LHCN-M2 (cell line): ENCODE measurements around the gene NECTIN4. TPM values are rescaled to one million over a fixed set of nuclear protein-coding genes. Genes with fewer than 3 reads are reported as not detected.
"Not testable (repeated sequence)": the region's sequence is repeated elsewhere in the genome, so short reads cannot be mapped to it uniquely, and the experiment has no call there.

Source experiments
- DNase-seq: peaks from one replicate; pipeline ENCODE4 v3.0.0-alpha.2; 2012; ENCODE audit warnings: low read depth
- total RNA-seq: library from RNA; depleted of rRNA; stranded (reverse); fragments of >200 nt; gene quantifications from 2 replicates; pipeline ENCODE4 v1.2.3, GENCODE V29; 2014

NECTIN4 gene
- total RNA-seq, 1 experiment from 2014 or later: not detected

GRCh38 chr1:161082996-161083747, 6.2 kb downstream of the NECTIN4 start:
- peak; percentile 94 for DNase-seq

- no peak for DNase-seq
Observed at GRCh38 chr1:161082483-161082882, 6.9 kb downstream of the NECTIN4 start.

- no peak for DNase-seq
Observed at GRCh38 chr1:161081519-161081918, 7.8 kb downstream of the NECTIN4 start.

GRCh38 chr1:161080441-161081405, 8.6 kb downstream of the NECTIN4 start:
- no peak for DNase-seq

GRCh38 chr1:161079436-161080110, 9.8 kb downstream of the NECTIN4 start:
- no peak for DNase-seq

GRCh38 chr1:161077426-161077825, 11.9 kb downstream of the NECTIN4 start:
- DNase-seq: no peak

GRCh38 chr1:161076410-161076809, 12.9 kb downstream of the NECTIN4 start:
- no peak for DNase-seq

GRCh38 chr1:161074676-161075368, 14.5 kb downstream of the NECTIN4 start:
- DNase-seq: no peak

GRCh38 chr1:161073474-161074121, 15.8 kb downstream of the NECTIN4 start:
- DNase-seq: no peak

GRCh38 chr1:161072751-161073449, 16.5 kb downstream of the NECTIN4 start:
- no peak for DNase-seq

GRCh38 chr1:161071886-161072371, 17.4 kb downstream of the NECTIN4 start:
- peak; percentile 44 for DNase-seq

- DNase-seq: no peak
Observed at GRCh38 chr1:161070761-161071160, 18.6 kb downstream of the NECTIN4 start.

GRCh38 chr1:161069731-161070270, 19.6 kb downstream of the NECTIN4 start, which contains the start of gene ARHGAP30:
Gene ARHGAP30 (minus strand): TSS chr1:161069891. CDS start chr1:161069624, 267 bp downstream.
- no peak for DNase-seq

GRCh38 chr1:161069241-161069640, 20.1 kb downstream of the NECTIN4 start:
- no peak for DNase-seq

- no peak for DNase-seq
Observed at GRCh38 chr1:161068306-161069234, 20.8 kb downstream of the NECTIN4 start.

GRCh38 chr1:161066694-161067093, 22.7 kb downstream of the NECTIN4 start:
- no peak for DNase-seq

GRCh38 chr1:161065681-161066080, 23.7 kb downstream of the NECTIN4 start:
- DNase-seq: not testable (repeated sequence)

- DNase-seq: not testable (repeated sequence)
Observed at GRCh38 chr1:161063936-161064335, 25.4 kb downstream of the NECTIN4 start.
